ENCODE data around the gene GORASP1. TPM values are rescaled to one million over a fixed set of nuclear protein-coding genes. Genes with fewer than 3 reads are reported as not detected.

Gene GORASP1
- total RNA-seq, 1 experiment from 2014 or later = 33.3 TPM

DNA sequence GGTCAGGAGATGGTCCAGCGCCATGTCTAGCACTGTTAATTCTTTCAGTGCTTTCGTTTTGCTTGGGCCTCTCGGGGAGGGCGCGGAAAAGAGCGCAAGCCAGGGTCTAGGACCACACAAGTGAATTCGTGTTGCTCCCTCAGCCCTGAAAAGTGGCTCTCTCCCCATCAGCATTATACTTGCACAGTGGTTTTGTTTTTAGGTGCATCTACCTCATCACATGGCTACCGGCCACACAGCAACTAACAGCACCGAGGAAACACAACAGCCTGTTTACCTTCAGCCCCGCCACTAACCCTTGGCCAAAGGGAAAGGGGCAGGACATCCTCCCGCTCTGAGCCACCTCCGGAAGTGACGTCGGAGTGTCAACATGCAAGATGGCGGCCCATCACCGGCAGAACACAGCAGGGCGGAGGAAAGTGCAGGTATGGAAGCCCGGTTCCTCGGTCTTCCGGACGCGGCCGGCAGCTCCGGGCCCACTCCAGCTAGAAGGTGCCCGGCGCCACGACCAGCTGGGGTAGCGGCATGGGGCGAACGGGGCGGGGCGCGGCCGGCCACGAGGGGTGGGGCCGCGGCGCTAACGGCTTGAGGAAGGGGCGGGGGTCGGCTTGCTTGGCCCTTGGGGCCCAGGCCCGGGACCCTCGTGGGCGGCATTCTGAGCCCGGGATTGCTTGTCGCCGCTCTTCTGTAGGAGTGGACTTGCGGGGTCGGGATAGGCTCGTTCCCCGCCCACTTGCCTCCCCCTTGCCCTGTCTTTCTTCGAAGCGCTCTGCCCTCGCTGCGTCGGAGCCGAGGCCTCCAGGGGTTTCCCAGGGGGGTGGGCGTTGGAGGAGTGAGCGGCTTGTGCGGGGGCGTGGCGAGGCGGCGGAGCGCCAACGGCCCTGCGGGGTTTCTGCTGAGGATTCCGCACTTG is 55.5 kb downstream of the GORASP1 start, which contains the start of the genes SCN11A and WDR48:
Gene SCN11A, minus strand, starts transcription at position 296 of the 913 bp plus-strand sequence. CDS start 101,582 bp downstream, outside the sequence.
Gene WDR48, plus strand, starts transcription at position 368 of the 913 bp plus-strand sequence. Its CDS starts 10 bp downstream, at position 378.
- DNase-seq (ENCODE audit: low read depth) = peak; percentile 77
- in situ Hi-C loops (cut with HindIII; ENCODE audit: low pct_unique_long_range_greater_than_20kb, low sequenced_read_pairs) = no loop called here

DNA sequence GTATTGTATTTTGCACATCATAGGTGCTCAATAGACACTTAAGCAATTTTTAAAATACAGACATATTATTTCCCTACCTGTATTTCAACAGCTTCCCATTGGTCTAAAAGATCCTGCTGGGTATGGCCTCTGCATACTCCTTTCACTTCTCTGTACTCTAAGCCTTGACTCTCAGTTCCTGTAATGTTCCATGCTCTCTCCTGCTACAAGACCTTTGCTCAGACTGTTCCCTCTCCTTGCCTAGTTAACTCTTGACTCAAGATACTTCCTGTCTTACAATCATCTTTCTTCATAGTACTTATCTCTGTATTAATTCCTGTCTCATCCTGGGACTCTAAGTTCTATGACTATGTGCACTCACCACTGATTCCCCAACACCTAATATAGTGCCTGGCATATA is 57.4 kb downstream of the GORASP1 start:
- in situ Hi-C loops (cut with HindIII; ENCODE audit: low pct_unique_long_range_greater_than_20kb, low sequenced_read_pairs) = no loop called here
- DNase-seq (ENCODE audit: low read depth) = no peak

Other genes starting within 250 kb of the GORASP1 start
- gene SCN11A, start 55.7 kb downstream of the GORASP1 start, total RNA-seq (2014; rRNA removed; shearing (Covaris generic); ENCODE audit: low replicate concordance) = 0.03 TPM in 2 replicates
- gene WDR48, start 55.6 kb downstream of the GORASP1 start, total RNA-seq (2014; rRNA removed; shearing (Covaris generic); ENCODE audit: low replicate concordance) = 17.5 and 18.2 TPM in 2 replicates
- 0.54 and 0.96 TPM in 2 replicates for gene TTC21A, start 53 bp upstream of the GORASP1 start, total RNA-seq (2014; rRNA removed; shearing (Covaris generic); ENCODE audit: low replicate concordance)
- 6.5 and 7.4 TPM in 2 replicates for gene CSRNP1, start 46.0 kb upstream of the GORASP1 start, total RNA-seq (2014; rRNA removed; shearing (Covaris generic); ENCODE audit: low replicate concordance)
- not detected in 2 replicates for gene XIRP1, start 85.0 kb upstream of the GORASP1 start, total RNA-seq (2014; rRNA removed; shearing (Covaris generic); ENCODE audit: low replicate concordance)
- gene CX3CR1, start 172.4 kb upstream of the GORASP1 start, total RNA-seq (2014; rRNA removed; shearing (Covaris generic); ENCODE audit: low replicate concordance) = 0.06 TPM in 1 of 2 replicates, not detected in the other
- gene CCR8, start 222.1 kb upstream of the GORASP1 start, total RNA-seq (2014; rRNA removed; shearing (Covaris generic); ENCODE audit: low replicate concordance) = not detected in 2 replicates

Data from Caki2 (cell line).